Neural crest cell (in vitro differentiated cells): ENCODE data around the gene NUCKS1. TPM values are rescaled to one million over a fixed set of nuclear protein-coding genes. Genes with fewer than 3 reads are reported as not detected.

Experiments
- DNase-seq: peaks from one replicate; pipeline ENCODE4 v3.0.0; 2021; ENCODE audit warnings: low read depth, mixed read lengths, low spot score
- H3K27ac Mint-ChIP-seq: one replicate; pipeline ENCODE4 v1.8.0; 2021; ENCODE audit warnings: mild to moderate bottlenecking, mixed read lengths; ENCODE audit not compliant: unreplicated experiment
- H3K27me3 Mint-ChIP-seq: 2 replicates; pipeline ENCODE4 v1.8.0; 2021; ENCODE audit warnings: low read depth, mild to moderate bottlenecking, mixed read lengths
- H3K36me3 Mint-ChIP-seq: 2 replicates; pipeline ENCODE4 v1.8.0; 2021; ENCODE audit warnings: low read depth, mild to moderate bottlenecking, mixed read lengths
- H3K4me1 Mint-ChIP-seq: 2 replicates; pipeline ENCODE4 v1.8.0; 2021; ENCODE audit warnings: mixed read lengths
- H3K4me3 Mint-ChIP-seq: one replicate; pipeline ENCODE4 v1.8.0; 2021; ENCODE audit warnings: mild to moderate bottlenecking, mixed read lengths
- H3K9me3 Mint-ChIP-seq: 2 replicates; pipeline ENCODE4 v1.8.0; 2021; ENCODE audit warnings: mixed read lengths
- total RNA-seq: library from RNA; stranded (reverse); gene quantifications from 2 replicates; pipeline ENCODE4 v1.2.1, GENCODE V29; 2021
- TF ChIP-seq, protein P1 (sequence below): fragments of 200-600 bp; sonication (generic); conservative IDR thresholded peaks from 2 replicates; pipeline ENCODE4 v1.5.0; 2021; ENCODE audit warnings: antibody characterized with exemption, mild to moderate bottlenecking

The NUCKS1 gene
- total RNA-seq, 1 donor from 2014 or later: 440 TPM

DNA sequence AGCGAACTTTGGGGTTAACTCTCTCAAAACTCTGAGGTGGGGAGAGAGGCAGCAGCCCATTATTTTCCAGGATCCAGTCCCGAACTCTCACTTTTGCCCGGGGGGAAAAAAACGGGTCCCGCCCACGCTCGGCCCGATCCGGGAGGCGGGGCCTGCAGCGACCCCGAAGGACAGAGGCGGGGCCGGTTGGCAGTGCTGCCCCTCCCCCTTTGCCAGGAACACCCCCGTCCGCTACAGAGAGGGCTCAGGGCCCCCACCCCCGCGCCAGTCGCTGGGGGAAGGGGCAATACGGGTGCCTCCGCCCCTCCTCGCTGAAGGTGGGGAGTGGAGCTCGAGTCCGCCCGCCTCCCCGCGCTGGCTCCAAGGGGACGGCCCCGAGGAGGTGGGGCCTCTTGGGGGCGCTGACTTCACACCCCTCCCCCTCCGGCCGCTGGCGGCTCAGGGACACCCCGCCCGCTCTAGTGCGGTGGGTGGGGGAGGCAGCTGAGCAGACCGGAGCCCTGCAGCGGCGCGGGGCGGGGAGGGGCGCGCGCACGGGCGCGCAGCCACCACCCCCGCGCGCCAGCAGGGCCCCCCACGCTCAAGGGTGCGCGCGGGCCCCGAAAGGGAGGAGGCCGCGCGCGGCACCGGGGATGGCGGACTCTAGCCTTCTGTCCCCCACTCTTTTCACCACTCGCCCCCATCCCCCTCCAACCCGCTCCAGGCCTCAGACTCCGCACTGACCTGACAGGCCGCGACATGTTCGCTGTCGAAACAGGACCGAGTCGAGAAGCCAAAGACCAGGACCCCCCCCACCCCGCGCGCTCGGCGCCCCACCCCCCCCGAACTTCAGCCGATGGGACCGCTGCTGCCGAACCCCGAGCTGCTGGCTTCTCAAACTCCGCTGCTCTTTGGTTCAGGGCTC, 496 bp downstream of the NUCKS1 start:
- H3K9me3 Mint-ChIP-seq: no peaks in the 10 kb centered on the region
- TF ChIP-seq, protein P1, sequence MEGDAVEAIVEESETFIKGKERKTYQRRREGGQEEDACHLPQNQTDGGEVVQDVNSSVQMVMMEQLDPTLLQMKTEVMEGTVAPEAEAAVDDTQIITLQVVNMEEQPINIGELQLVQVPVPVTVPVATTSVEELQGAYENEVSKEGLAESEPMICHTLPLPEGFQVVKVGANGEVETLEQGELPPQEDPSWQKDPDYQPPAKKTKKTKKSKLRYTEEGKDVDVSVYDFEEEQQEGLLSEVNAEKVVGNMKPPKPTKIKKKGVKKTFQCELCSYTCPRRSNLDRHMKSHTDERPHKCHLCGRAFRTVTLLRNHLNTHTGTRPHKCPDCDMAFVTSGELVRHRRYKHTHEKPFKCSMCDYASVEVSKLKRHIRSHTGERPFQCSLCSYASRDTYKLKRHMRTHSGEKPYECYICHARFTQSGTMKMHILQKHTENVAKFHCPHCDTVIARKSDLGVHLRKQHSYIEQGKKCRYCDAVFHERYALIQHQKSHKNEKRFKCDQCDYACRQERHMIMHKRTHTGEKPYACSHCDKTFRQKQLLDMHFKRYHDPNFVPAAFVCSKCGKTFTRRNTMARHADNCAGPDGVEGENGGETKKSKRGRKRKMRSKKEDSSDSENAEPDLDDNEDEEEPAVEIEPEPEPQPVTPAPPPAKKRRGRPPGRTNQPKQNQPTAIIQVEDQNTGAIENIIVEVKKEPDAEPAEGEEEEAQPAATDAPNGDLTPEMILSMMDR: no peak
- H3K36me3 Mint-ChIP-seq: peaks cover 4% of the 10 kb centered on the region
- DNase-seq: peak; percentile 90
- peaks cover 40% of the 10 kb centered on the region for H3K4me1 Mint-ChIP-seq
- H3K27me3 Mint-ChIP-seq: peaks cover 18% of the 10 kb centered on the region
- peak overlapping the region; percentile 99 for H3K4me3 Mint-ChIP-seq
- H3K27ac Mint-ChIP-seq: peak overlapping the region; percentile 97

DNA sequence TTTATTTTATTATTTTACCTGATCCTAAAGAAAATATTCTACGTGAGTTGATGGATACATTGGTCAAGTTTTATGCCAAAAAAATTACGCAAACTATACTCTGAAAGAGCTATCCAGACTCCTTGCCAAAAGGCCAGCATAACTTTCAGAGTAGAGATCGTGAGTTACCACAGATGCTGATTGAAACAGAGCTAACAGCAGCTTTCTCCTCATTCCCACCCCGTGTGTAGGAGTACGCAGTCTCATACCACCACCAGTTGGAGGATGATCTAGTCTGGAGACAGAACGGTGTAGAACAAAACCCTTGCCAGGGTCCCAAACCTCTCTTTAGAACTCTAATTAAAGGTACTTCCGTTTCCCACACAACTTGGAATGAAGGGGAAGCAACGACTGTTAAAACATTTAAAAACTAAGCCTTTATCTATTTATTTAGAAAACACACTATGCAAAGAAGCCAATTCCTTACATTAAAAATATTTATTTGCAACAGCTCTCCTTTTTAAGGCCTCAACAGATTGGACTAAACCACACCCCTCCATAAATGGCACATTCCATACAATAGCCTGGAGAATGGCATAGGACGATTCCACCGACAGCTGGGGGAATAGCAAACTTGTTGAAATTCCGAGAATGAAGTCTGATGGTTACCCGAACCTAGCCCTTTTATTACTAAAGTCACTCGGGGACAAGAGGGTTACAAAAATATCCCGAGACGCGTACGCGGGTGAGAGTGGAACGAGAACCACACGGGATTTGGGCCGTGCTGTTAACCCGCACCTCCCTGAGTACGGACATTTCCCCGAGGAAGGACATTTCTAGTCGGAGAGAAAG, 1.4 kb downstream of the NUCKS1 start:
- TF ChIP-seq, protein P1: no peak
- Mint-ChIP-seq H3K4me1 (peaks cover 45% of the 10 kb centered on the region), H3K27me3 (peaks cover 12% of the 10 kb centered on the region), H3K27ac (peak overlapping the region; percentile 93), H3K4me3 (peak overlapping the region; percentile 99), H3K9me3 (no peaks in the 10 kb centered on the region), H3K36me3 (peaks cover 8% of the 10 kb centered on the region)
- no peak for DNase-seq

DNA sequence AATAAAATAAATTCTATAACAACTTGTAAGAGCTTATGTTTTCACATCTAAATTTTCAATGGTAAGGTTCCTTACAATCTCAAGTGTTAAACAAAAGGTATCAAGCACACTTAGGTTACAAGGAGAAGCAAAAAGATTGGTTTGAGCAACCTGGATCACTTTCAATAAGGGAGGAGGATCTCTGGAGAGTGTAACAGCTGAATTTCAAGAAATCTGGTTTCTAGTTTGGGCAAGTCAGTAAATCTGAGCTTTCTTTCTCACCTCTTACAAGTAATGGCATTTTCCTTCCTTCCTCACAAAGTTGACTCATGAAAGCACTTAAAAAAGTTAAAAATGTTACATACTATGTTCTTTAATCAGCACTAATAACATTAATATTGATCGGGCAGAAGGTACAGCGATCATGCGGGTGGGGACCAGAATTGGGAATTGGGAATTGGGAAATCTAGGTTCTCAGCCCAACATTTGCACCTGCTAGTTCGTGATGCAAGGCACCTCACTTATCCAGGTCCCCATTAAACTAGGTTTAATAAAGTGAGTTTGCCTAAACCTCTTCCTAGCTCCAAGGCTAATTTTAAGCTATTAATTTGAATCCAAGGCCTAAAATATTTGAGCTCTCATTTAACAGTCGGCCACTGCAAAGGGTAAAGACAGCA, 3.1 kb downstream of the NUCKS1 start:
- no peak overlapping the region for H3K27ac Mint-ChIP-seq
- H3K4me3 Mint-ChIP-seq: peak overlapping the region; percentile 99
- TF ChIP-seq, protein P1: no peak
- H3K4me1 Mint-ChIP-seq: peaks cover 57% of the 10 kb centered on the region
- H3K36me3 Mint-ChIP-seq: peaks cover 10% of the 10 kb centered on the region
- peaks cover 7% of the 10 kb centered on the region for H3K27me3 Mint-ChIP-seq
- no peaks in the 10 kb centered on the region for H3K9me3 Mint-ChIP-seq
- DNase-seq: no peak

DNA sequence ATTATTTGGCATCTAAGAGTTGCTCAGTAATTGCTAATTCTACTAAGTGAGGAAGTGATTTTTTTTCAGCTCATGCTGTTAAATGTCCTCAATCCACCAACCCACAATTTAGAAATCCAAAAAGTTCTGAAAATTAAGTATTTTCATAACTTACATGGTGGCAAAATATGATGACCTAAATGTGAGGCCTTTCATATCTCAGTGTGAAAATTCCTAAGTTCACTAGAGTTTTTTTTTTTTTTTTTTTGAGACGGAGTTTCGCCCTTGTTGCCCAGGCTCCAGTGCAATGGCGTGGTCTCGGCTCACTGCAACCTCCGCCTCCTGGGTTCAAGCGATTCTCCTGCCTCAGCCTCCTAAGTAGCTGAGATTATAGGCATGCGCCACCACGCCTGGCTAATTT, 5.6 kb downstream of the NUCKS1 start:
- no peak for DNase-seq
- Mint-ChIP-seq H3K27ac (no peak overlapping the region), H3K4me3 (peak overlapping the region; percentile 1), H3K4me1 (peaks cover 49% of the 10 kb centered on the region), H3K36me3 (peaks cover 6% of the 10 kb centered on the region), H3K27me3 (peaks cover 2% of the 10 kb centered on the region), H3K9me3 (no peaks in the 10 kb centered on the region)
- TF ChIP-seq, protein P1: no peak

DNA sequence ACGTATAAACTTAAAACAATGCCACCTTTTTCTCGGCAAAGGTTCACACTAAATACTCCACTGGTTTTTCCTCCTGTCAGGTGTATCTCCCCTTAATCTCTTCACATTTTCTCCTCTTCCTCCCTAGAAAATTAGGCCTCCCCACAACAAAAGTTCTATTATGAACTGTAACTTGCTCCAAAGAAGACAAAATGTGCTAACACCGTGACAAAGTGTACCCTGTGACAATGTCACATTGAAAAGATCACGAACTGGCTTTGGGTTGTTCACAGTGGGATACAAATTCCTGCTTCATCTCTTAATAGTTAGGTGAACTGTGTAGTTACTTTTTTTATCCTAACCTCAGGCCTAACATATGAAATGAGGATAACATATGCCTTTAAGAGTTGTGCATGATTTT, 6.0 kb downstream of the NUCKS1 start:
- Mint-ChIP-seq H3K27ac (no peak overlapping the region), H3K4me3 (peak overlapping the region; percentile 1), H3K9me3 (no peaks in the 10 kb centered on the region), H3K4me1 (peaks cover 50% of the 10 kb centered on the region), H3K36me3 (peaks cover 6% of the 10 kb centered on the region), H3K27me3 (peaks cover 2% of the 10 kb centered on the region)
- TF ChIP-seq, protein P1: no peak
- no peak for DNase-seq
